GM21447 (cell line): ENCODE data around the gene SLC36A1.

ENCODE experiments used
- ATAC-seq: cut with Tn5 transposase; IDR thresholded peaks from one replicate; pipeline ENCODE4 v1.9.1; 2021; ENCODE audit not compliant: unreplicated experiment

SLC36A1 gene

DNA sequence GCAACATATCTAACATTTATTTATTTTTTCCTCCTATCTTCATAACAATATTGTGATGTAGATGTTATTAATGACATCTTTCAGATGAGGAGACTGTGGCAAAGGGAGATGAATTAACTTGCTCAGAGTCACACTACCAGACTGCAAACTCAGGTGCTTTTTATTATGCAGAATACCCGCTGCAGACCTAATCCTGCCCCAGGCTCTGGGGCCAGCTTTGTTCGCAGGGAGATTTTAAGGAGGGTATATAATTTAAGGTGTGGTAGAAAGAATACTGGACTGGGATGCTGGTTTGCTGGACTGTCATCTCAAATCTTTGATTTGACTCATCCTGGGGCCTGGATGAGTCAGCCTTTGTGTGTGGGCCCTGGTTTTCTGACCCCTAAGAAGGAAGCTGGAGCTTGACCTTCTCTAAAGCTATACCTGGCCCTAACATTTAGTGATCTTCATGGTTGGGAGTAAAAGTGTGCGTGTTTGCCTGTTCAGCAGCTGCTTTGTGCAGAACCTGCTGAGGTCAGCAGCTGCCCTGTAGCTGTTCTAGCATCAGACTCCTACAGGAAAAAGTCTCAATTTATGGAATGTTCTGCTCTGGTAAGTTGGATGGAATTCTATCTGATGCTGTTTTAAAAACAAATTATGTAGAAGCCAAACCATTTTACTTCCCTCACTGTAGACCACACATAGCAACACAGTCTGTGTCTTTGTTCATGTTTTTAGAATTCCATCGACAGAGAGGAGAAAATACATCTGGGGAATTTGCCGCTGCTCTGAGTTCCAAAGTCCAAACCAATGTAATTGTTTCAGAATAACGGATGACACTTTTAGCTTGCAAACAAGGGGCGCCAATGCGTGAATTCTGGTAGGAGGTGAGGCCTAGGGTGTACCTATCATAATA, 4.5 kb downstream of the SLC36A1 start:
- ATAC-seq, result peak; percentile 44

DNA sequence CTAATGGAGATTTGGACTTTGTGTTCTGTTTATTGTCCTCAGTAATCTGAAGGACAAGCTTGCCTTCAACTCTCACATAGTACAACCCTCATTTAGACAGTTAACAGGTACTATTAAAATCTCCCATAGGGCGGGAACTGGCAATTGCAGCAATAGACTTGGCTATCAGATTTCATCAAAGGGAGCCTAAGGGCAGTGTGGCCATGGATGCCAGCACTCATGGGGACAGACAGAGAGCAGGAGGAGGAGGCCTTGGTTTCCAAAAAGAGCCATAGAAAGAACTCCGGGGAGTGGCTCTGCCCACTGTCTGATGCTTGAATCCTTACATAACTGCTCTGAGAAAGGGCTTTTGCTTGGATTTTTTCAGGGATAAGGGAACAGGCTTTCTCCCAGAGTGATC, 6.8 kb downstream of the SLC36A1 start:
- no peak for ATAC-seq

DNA sequence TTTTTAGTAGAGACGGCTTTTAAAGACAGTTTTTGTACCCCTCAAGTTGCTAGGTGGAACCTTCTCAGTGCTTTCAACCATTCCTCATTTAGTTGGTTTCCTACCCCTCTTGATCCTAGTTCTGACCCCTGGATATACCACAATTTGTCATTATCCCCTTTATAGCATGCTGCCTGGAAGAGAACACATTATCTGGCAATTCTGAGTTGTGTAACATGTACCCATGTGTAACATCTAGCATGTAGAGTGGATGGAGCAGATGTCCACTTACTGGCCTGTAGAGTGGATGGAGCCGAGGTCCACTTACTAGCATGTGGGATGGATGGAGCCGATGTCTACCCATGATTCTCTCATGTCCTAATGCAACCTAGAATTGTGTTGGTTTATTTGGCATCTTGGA, 7.5 kb downstream of the SLC36A1 start:
- no peak for ATAC-seq

DNA sequence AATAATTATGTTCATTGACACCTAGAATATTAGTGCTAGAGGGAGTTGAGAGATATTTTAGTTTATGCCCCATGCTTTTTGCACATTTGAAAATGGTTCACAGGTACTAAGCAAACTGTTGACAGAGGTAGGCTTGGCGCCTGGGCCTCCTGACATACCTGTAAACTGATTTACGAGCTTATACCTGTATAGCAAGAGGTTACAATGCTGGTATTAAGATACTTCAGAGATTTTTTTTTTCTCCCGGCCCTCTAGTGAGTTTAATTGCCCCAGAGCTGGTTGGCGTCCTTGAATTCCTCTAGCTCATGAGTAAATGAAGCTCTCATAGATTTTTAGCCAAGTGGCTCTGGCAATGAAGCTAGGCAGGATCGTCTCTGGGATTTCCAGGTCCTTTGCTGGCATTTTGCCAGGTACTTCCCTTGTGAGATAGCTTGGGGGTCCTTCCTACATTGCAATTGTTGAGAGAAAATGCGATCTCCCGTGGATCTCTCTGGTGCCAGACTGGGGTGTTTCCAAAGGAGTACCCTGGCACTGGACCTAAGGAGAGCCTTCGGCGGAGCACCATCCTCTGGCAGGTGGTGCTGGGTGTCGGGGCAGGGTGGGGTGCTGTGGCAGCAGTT, 9.0 kb downstream of the SLC36A1 start:
- no peak for ATAC-seq

DNA sequence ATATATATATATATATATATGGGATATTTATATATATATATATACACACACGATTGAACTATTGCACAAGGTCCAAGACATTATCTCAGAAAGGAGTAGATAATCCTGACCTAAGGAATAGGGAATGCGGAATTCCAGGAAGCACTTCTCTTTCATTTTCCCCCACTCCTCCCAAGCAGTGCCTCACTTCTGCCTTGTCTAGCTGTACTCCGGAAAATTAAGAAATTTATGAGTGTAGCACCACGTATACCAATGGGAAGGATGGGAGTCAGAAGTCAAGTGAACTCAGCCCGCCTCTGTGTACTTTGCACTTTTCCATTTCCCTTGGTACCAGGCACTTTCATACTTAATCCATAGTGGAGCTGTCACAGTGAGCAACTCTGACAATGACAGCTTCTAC, 10.9 kb downstream of the SLC36A1 start:
- ATAC-seq, result no peak

GRCh38 chr5:151459680-151460324, 12.4 kb downstream of the SLC36A1 start:
- no peak for ATAC-seq

DNA sequence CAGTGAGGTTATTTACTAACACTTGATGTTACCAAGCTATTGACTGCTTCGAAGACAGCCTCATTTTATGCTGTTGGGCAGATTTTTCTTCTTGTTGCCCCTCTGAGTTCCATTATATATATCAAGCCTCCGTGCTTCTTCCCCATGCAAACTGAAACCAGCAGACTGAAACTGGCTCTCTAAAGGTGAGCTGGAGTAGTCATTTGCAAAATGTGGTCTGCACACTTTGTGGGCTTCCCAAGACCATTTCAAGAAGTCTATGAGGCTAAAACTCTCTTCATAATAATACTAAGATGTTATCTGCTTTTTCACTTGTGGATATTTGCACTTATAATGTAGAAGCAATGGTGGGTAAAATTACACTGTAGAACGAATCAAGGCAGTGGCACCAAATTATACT, 13.9 kb downstream of the SLC36A1 start:
- ATAC-seq, result peak; percentile 91

GRCh38 chr5:151463137-151464029, 16.0 kb downstream of the SLC36A1 start:
- ATAC-seq, result no peak

GRCh38 chr5:151464101-151464500, 16.7 kb downstream of the SLC36A1 start:
- ATAC-seq, result no peak

DNA sequence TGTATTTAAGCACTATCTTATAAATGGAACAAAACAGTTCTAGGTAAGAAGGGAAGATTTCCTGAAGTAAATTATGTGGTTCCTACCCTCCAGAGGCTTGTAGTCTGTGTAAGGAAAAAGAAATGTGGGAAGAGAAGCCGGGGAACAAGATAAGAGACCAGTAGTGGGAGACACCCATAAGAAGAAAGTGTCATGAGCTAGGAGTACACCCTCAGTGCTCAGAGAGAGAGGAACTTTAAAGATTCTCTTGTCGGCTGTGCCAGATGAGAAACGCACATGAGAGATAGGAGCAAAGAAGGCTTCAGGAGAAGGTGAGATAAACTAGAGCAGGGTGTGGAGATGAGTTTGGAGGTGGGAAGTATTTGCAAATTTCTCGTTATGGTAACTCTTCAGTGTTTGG, 18.1 kb downstream of the SLC36A1 start:
- no peak for ATAC-seq

DNA sequence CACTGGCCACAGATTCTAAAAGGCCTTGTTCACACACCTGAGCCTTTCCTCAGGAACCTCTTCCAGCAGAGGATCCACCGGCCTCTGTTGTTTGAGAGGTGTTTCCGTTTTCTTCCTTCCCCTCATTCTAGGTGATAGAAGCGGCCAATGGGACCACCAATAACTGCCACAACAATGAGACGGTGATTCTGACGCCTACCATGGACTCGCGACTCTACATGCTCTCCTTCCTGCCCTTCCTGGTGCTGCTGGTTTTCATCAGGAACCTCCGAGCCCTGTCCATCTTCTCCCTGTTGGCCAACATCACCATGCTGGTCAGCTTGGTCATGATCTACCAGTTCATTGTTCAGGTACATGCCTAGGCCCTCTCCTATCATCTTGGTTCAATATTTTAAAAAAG, 20.2 kb downstream of the SLC36A1 start:
- ATAC-seq, result no peak

DNA sequence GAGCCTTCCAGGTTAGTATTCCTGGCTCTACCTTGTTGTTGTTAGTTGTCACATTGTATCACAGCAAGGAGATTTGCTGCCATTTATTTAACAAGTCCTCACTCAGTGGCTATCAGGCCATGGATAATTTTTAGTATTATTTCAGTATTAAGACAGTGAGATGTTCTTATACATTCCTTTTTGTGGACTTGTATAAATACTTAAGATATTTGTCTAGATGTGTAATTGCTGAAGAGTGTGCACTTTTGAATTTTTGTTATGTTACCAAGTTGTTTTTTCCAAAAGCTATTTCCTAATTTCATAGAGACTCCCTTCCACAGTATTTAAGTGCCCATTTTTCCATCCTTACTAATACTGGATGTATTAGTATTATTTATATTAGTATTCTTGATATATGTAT, 22.0 kb downstream of the SLC36A1 start:
- no peak for ATAC-seq

DNA sequence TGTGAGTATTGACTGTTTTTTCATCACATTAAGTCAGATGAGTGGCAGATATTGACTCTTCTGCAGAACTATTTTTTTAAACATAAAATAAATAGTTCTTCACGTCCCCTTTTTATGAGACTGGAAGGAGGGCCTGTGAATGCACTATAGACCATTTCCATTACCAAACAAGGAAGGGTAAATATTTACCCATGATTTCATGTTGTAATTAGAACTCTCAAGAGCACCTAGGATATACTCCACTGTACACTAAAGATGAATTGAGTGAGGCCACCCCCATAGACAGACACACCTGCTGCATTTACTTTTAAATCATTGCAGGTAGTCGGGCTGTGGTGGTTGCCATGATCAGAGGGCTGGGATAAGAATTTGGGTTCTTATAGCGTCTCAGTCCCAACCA, 22.6 kb downstream of the SLC36A1 start:
- ATAC-seq, result no peak

DNA sequence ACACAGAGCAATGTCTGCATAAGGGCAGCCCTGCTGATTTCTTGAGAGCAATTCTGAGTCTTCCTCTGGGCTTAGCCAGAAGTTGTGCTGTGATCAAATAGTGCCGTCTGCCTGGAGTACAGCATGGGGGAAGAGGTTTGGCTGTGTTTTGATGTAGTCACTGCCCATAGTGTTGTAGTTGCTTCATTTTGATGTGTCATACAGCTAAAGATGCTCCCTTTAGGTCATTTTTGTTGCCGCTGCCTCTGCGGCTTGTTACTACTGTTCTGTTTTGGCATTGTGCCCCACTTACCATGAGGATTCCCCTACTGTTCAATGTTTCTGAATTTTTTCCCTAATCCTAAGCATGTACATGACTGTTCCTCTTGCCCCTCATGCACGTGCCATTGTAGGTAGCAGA, 23.0 kb downstream of the SLC36A1 start:
- no peak for ATAC-seq

GRCh38 chr5:151471276-151471675, 23.9 kb downstream of the SLC36A1 start:
- ATAC-seq, result no peak

- no peak for ATAC-seq
Measured at GRCh38 chr5:151474799-151475198, 27.4 kb downstream of the SLC36A1 start.

DNA sequence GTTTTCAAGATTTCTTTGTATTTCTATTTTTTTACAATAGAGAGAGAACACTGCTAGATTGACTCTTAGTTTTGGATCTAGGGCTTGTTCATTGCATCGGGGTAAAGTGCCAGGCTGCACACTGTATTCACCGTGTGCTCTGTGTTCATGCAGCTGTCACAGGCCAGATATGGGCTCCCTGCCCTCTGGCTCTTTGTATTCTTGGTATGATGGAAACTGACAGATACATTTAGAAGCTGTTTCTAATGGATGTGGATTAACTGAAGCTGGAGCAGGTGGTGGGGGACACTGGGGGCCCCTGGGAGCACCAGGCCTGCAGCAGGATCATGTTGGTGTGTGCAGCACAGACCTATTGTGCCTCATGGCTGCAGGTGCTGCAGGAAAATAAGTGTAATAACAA, 28.0 kb downstream of the SLC36A1 start:
- ATAC-seq, result no peak

- ATAC-seq, result no peak
Measured at GRCh38 chr5:151476016-151476415, 28.6 kb downstream of the SLC36A1 start.

DNA sequence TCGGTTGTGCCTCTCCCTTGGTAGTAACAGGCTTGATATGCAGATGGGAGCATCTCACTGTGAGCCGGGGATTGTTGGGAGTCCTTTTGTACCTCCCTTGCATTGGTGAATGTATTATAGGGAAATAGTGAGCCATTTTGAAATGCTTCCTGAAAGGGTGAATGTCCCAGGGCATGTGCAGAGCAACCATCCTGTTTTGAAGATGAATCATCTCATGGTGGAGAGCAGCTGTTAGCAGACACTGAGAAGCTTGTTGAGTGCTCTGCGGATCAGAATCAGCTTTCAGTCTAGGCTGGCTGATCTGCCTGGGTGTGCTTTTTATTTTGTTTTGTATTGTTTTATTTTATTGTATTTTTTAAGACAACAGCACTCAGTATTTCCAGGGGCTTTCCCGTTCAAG, 29.7 kb downstream of the SLC36A1 start:
- no peak for ATAC-seq

GRCh38 chr5:151480384-151481293, 33.2 kb downstream of the SLC36A1 start:
- ATAC-seq, result no peak
